ENCODE measurements around the gene EDIL3.

The EDIL3 gene

GRCh38 chr5:84406111-84406510 lies 21.4 kb upstream of the EDIL3 start:
- no CpG with 5 or more reads among the region's 1 CpG for WGBS
- no peak for DNase-seq
- H2BK12ac ChIP-seq (ENCODE audit: low read length in 2 of 2), result no peak overlapping the region
- H2BK120ac ChIP-seq (ENCODE audit: low read depth, low read length), result no peak overlapping the region
- H3K4me2 ChIP-seq (ENCODE audit: low read length, poor library complexity, severe bottlenecking), result no peak overlapping the region
- H3K9ac ChIP-seq (ENCODE audit: low read length), result no peak overlapping the region
- H3K36me3 ChIP-seq (ENCODE audit: control insufficient read depth in 1 of 2, insufficient read depth in 2 of 2, low read depth in 1 of 2, low read length in 2 of 2), result no peaks in the 10 kb centered on the region
- H3K14ac ChIP-seq (ENCODE audit: low read length in 2 of 2), result no peak overlapping the region
- H3K27ac ChIP-seq (ENCODE audit: low read length, poor library complexity, severe bottlenecking), result no peak overlapping the region
- H2BK5ac ChIP-seq (ENCODE audit: low read depth, low read length, poor library complexity, severe bottlenecking), result no peak overlapping the region
- peaks cover 1% of the 10 kb centered on the region for H3K79me1 ChIP-seq (replicated peaks; ENCODE audit: low read length, poor library complexity, severe bottlenecking)
- H2BK15ac ChIP-seq (ENCODE audit: low read depth, poor library complexity, severe bottlenecking), result no peak overlapping the region
- H3K27me3 ChIP-seq (ENCODE audit: control insufficient read depth in 1 of 2, insufficient read depth in 1 of 2, low read length in 2 of 2), result no peaks in the 10 kb centered on the region
- H3K23ac ChIP-seq (ENCODE audit: low read length in 2 of 2), result no peak overlapping the region
- H3K4me3 ChIP-seq (ENCODE audit: insufficient read depth in 1 of 2, low read depth in 1 of 2, low read length in 2 of 2), result no peak overlapping the region
- H3K4me1 ChIP-seq (ENCODE audit: control insufficient read depth, insufficient read depth, low read depth, low read length), result peaks cover 3% of the 10 kb centered on the region
- H3K4ac ChIP-seq (ENCODE audit: low read depth in 1 of 2, low read length in 2 of 2), result no peak overlapping the region
- no peak overlapping the region for H3K18ac ChIP-seq (ENCODE audit: low read depth in 1 of 2, low read length in 2 of 2)
- no peak overlapping the region for H2AFZ ChIP-seq (ENCODE audit: low read depth, low read length)
- H4K8ac ChIP-seq (ENCODE audit: low read length), result no peak overlapping the region
- H2AK5ac ChIP-seq (ENCODE audit: low read length, severe bottlenecking), result no peak overlapping the region
- no peaks in the 10 kb centered on the region for H3K9me3 ChIP-seq (ENCODE audit: control insufficient read depth, low read length)
- no peak overlapping the region for H4K91ac ChIP-seq (ENCODE audit: low read length)

GRCh38 chr5:84403773-84404172 lies 19.1 kb upstream of the EDIL3 start:
- H2BK15ac ChIP-seq (ENCODE audit: low read depth, poor library complexity, severe bottlenecking), result no peak overlapping the region
- H3K4ac ChIP-seq (ENCODE audit: low read depth in 1 of 2, low read length in 2 of 2), result no peak overlapping the region
- H2BK120ac ChIP-seq (ENCODE audit: low read depth, low read length), result no peak overlapping the region
- H4K8ac ChIP-seq (ENCODE audit: low read length), result no peak overlapping the region
- no peak overlapping the region for H2BK5ac ChIP-seq (ENCODE audit: low read depth, low read length, poor library complexity, severe bottlenecking)
- H3K4me2 ChIP-seq (ENCODE audit: low read length, poor library complexity, severe bottlenecking), result no peak overlapping the region
- H2AK5ac ChIP-seq (ENCODE audit: low read length, severe bottlenecking), result no peak overlapping the region
- peak; percentile 79 for DNase-seq
- no peak overlapping the region for H3K14ac ChIP-seq (ENCODE audit: low read length in 2 of 2)
- no peak overlapping the region for H3K18ac ChIP-seq (ENCODE audit: low read depth in 1 of 2, low read length in 2 of 2)
- H3K4me3 ChIP-seq (ENCODE audit: insufficient read depth in 1 of 2, low read depth in 1 of 2, low read length in 2 of 2), result no peak overlapping the region
- H3K9me3 ChIP-seq (ENCODE audit: control insufficient read depth, low read length), result no peaks in the 10 kb centered on the region
- H2AFZ ChIP-seq (ENCODE audit: low read depth, low read length), result no peak overlapping the region
- H3K27ac ChIP-seq (ENCODE audit: low read length, poor library complexity, severe bottlenecking), result peak overlapping the region; percentile 32
- no peaks in the 10 kb centered on the region for H3K27me3 ChIP-seq (ENCODE audit: control insufficient read depth in 1 of 2, insufficient read depth in 1 of 2, low read length in 2 of 2)
- peaks cover 3% of the 10 kb centered on the region for H3K4me1 ChIP-seq (ENCODE audit: control insufficient read depth, insufficient read depth, low read depth, low read length)
- H3K9ac ChIP-seq (ENCODE audit: low read length), result peak overlapping the region; percentile 70
- H4K91ac ChIP-seq (ENCODE audit: low read length), result no peak overlapping the region
- H3K36me3 ChIP-seq (ENCODE audit: control insufficient read depth in 1 of 2, insufficient read depth in 2 of 2, low read depth in 1 of 2, low read length in 2 of 2), result no peaks in the 10 kb centered on the region
- H3K23ac ChIP-seq (ENCODE audit: low read length in 2 of 2), result no peak overlapping the region
- H3K79me1 ChIP-seq (replicated peaks; ENCODE audit: low read length, poor library complexity, severe bottlenecking), result peaks cover 1% of the 10 kb centered on the region
- no peak overlapping the region for H2BK12ac ChIP-seq (ENCODE audit: low read length in 2 of 2)

DNA sequence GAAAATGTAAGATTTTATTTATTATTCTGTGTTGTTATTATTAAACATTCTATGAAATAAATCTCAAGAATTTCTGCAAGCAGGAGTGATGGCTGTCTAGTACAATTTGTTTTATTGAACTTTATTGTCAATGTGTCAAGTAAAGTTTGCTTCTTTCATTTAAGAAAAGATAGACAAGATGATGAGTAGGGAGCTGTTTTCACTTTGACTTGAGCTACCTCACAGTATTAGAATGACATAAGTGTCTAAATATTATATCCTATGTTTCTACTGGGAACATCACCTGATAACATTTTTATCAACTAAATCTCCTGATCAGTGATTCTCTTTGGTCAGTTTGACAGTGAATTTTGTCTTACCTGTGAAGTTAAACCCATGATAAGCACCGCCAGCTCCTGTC lies 12.7 kb upstream of the EDIL3 start:
- H3K9me3 ChIP-seq (ENCODE audit: control insufficient read depth, low read length), result no peaks in the 10 kb centered on the region
- no peaks in the 10 kb centered on the region for H3K36me3 ChIP-seq (ENCODE audit: control insufficient read depth in 1 of 2, insufficient read depth in 2 of 2, low read depth in 1 of 2, low read length in 2 of 2)
- no peak overlapping the region for H2AK5ac ChIP-seq (ENCODE audit: low read length, severe bottlenecking)
- H2AFZ ChIP-seq (ENCODE audit: low read depth, low read length), result no peak overlapping the region
- no peak overlapping the region for H2BK15ac ChIP-seq (ENCODE audit: low read depth, poor library complexity, severe bottlenecking)
- H3K4me3 ChIP-seq (ENCODE audit: insufficient read depth in 1 of 2, low read depth in 1 of 2, low read length in 2 of 2), result no peak overlapping the region
- no peak overlapping the region for H4K8ac ChIP-seq (ENCODE audit: low read length)
- H3K79me1 ChIP-seq (replicated peaks; ENCODE audit: low read length, poor library complexity, severe bottlenecking), result peaks cover 7% of the 10 kb centered on the region
- H2BK120ac ChIP-seq (ENCODE audit: low read depth, low read length), result no peak overlapping the region
- no peak overlapping the region for H2BK5ac ChIP-seq (ENCODE audit: low read depth, low read length, poor library complexity, severe bottlenecking)
- WGBS, result 92% methylated on average over 1 of the region's 1 CpG
- H3K4ac ChIP-seq (ENCODE audit: low read depth in 1 of 2, low read length in 2 of 2), result no peak overlapping the region
- H2BK12ac ChIP-seq (ENCODE audit: low read length in 2 of 2), result no peak overlapping the region
- H3K4me2 ChIP-seq (ENCODE audit: low read length, poor library complexity, severe bottlenecking), result no peak overlapping the region
- DNase-seq, result no peak
- no peak overlapping the region for H3K18ac ChIP-seq (ENCODE audit: low read depth in 1 of 2, low read length in 2 of 2)
- H3K4me1 ChIP-seq (ENCODE audit: control insufficient read depth, insufficient read depth, low read depth, low read length), result peaks cover 4% of the 10 kb centered on the region
- H3K27ac ChIP-seq (ENCODE audit: low read length, poor library complexity, severe bottlenecking), result no peak overlapping the region
- H4K91ac ChIP-seq (ENCODE audit: low read length), result no peak overlapping the region
- H3K23ac ChIP-seq (ENCODE audit: low read length in 2 of 2), result no peak overlapping the region
- no peak overlapping the region for H3K14ac ChIP-seq (ENCODE audit: low read length in 2 of 2)
- H3K9ac ChIP-seq (ENCODE audit: low read length), result no peak overlapping the region
- H3K27me3 ChIP-seq (ENCODE audit: control insufficient read depth in 1 of 2, insufficient read depth in 1 of 2, low read length in 2 of 2), result no peaks in the 10 kb centered on the region

DNA sequence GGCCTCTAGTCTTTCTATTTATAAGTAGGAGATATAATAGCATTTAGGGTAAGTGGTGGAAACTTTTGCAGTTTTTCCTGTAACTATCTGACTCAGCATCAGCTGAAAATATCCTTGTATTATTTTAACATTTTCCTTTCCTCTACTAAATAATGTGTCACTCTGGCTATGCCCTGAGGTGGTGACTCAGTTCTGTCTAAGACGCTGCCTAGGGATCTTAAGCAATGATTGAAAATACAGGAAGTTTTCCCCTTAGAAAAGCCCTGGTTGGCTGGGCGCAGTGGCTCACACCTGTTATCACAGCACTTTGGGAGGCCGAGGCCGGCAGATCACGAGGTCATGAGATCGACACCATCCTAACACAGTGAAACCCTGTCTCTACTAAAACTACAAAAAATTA lies 9.3 kb upstream of the EDIL3 start:
- H4K91ac ChIP-seq (ENCODE audit: low read length), result no peak overlapping the region
- H3K79me1 ChIP-seq (replicated peaks; ENCODE audit: low read length, poor library complexity, severe bottlenecking), result peaks cover 6% of the 10 kb centered on the region
- no peak overlapping the region for H3K4me3 ChIP-seq (ENCODE audit: insufficient read depth in 1 of 2, low read depth in 1 of 2, low read length in 2 of 2)
- H2BK5ac ChIP-seq (ENCODE audit: low read depth, low read length, poor library complexity, severe bottlenecking), result no peak overlapping the region
- H2AFZ ChIP-seq (ENCODE audit: low read depth, low read length), result no peak overlapping the region
- no peak overlapping the region for H3K4me2 ChIP-seq (ENCODE audit: low read length, poor library complexity, severe bottlenecking)
- no peaks in the 10 kb centered on the region for H3K36me3 ChIP-seq (ENCODE audit: control insufficient read depth in 1 of 2, insufficient read depth in 2 of 2, low read depth in 1 of 2, low read length in 2 of 2)
- no peak overlapping the region for H2BK12ac ChIP-seq (ENCODE audit: low read length in 2 of 2)
- no peak overlapping the region for H3K23ac ChIP-seq (ENCODE audit: low read length in 2 of 2)
- peaks cover 4% of the 10 kb centered on the region for H3K4me1 ChIP-seq (ENCODE audit: control insufficient read depth, insufficient read depth, low read depth, low read length)
- H2BK15ac ChIP-seq (ENCODE audit: low read depth, poor library complexity, severe bottlenecking), result no peak overlapping the region
- H3K27ac ChIP-seq (ENCODE audit: low read length, poor library complexity, severe bottlenecking), result peak overlapping the region; percentile 74
- no peak overlapping the region for H3K14ac ChIP-seq (ENCODE audit: low read length in 2 of 2)
- H3K9ac ChIP-seq (ENCODE audit: low read length), result peak overlapping the region; percentile 65
- no peaks in the 10 kb centered on the region for H3K9me3 ChIP-seq (ENCODE audit: control insufficient read depth, low read length)
- no peak overlapping the region for H3K18ac ChIP-seq (ENCODE audit: low read depth in 1 of 2, low read length in 2 of 2)
- 66% methylated on average over 6 of the region's 6 CpGs for WGBS
- H3K27me3 ChIP-seq (ENCODE audit: control insufficient read depth in 1 of 2, insufficient read depth in 1 of 2, low read length in 2 of 2), result no peaks in the 10 kb centered on the region
- H3K4ac ChIP-seq (ENCODE audit: low read depth in 1 of 2, low read length in 2 of 2), result no peak overlapping the region
- no peak overlapping the region for H2BK120ac ChIP-seq (ENCODE audit: low read depth, low read length)
- H4K8ac ChIP-seq (ENCODE audit: low read length), result no peak overlapping the region
- H2AK5ac ChIP-seq (ENCODE audit: low read length, severe bottlenecking), result no peak overlapping the region
- peak; percentile 74 for DNase-seq
